Caco-2 (cell line): ENCODE measurements around the gene LCA5L. TPM values are rescaled to one million over a fixed set of nuclear protein-coding genes. Genes with fewer than 3 reads are reported as not detected.
"Not testable (repeated sequence)": the region's sequence is repeated elsewhere in the genome, so short reads cannot be mapped to it uniquely, and the experiment has no call there.

Source experiments
- BruUV-seq: library from RNA; stranded (reverse); fragments of 400-500 nt; replicated peaks from 2 replicates; lab custom pipeline; 2021; lab: Mats Ljungman, UMichigan
- CTCF ChIA-PET: fragments of 300-600 bp; sonication (Branson Sonifier 250); formaldehyde crosslinking; loops from one replicate; lab custom pipeline; 2022; ENCODE audit warnings: antibody characterized with exemption; lab: Charles Lee
- POLR2A ChIA-PET: fragments of 300-600 bp; sonication (Branson Sonifier 250); formaldehyde crosslinking; loops from one replicate; lab custom pipeline; 2022; ENCODE audit warnings: antibody characterized with exemption; lab: Charles Lee
- DNase-seq, 2 experiments: peaks; one replicate each; pipeline versions ENCODE4 v3.0.0 to v3.0.0-alpha.2; 2020 to 2022
- H3K27me3 ChIP-seq: replicated peaks from 2 replicates; pipeline ENCODE4 v1.6.0; 2011; ENCODE audit warnings: low read length; ENCODE audit not compliant: control insufficient read depth, insufficient read depth
- H3K36me3 ChIP-seq: 2 replicates; pipeline ENCODE4 v1.5.1; 2011; ENCODE audit warnings: low read length; ENCODE audit not compliant: control insufficient read depth, insufficient read depth
- H3K4me1 ChIP-seq: fragments of 250-450 bp; sonication (Bioruptor Pico); 2 replicates; pipeline ENCODE4 v1.5.1; 2020; ENCODE audit warnings: mild to moderate bottlenecking
- H3K4me3 ChIP-seq: 2 replicates; pipeline ENCODE4 v1.5.1; 2011; ENCODE audit warnings: low read depth, mild to moderate bottlenecking, control low read depth, low read length
- H3K9me3 ChIP-seq: fragments of 250-450 bp; sonication (Bioruptor Pico); 2 replicates; pipeline ENCODE4 v1.5.1; 2020; ENCODE audit warnings: mild to moderate bottlenecking, moderate library complexity
- H3K27ac Mint-ChIP-seq: one replicate; pipeline ENCODE4 v1.8.0; 2022; ENCODE audit warnings: mixed read lengths; ENCODE audit not compliant: unreplicated experiment
- H3K27me3 Mint-ChIP-seq: one replicate; pipeline ENCODE4 v1.8.0; 2022; ENCODE audit warnings: mixed read lengths; ENCODE audit not compliant: insufficient read depth, unreplicated experiment
- H3K36me3 Mint-ChIP-seq: one replicate; pipeline ENCODE4 v1.8.0; 2022; ENCODE audit warnings: mild to moderate bottlenecking, mixed read lengths; ENCODE audit not compliant: insufficient read depth, unreplicated experiment
- H3K4me1 Mint-ChIP-seq: one replicate; pipeline ENCODE4 v1.8.0; 2022; ENCODE audit warnings: low read depth, mixed read lengths; ENCODE audit not compliant: unreplicated experiment
- H3K4me3 Mint-ChIP-seq: one replicate; pipeline ENCODE4 v1.8.0; 2022; ENCODE audit warnings: mild to moderate bottlenecking, moderate library complexity, mixed read lengths; ENCODE audit not compliant: unreplicated experiment
- H3K9me3 Mint-ChIP-seq: one replicate; pipeline ENCODE4 v1.8.0; 2022; ENCODE audit warnings: mixed read lengths; ENCODE audit not compliant: unreplicated experiment
- intact Hi-C: fragments of 100-400 bp; cut with micrococcal nuclease; formaldehyde crosslinking; loops from one replicate; pipeline ENCODE4 v1.10.0; 2022; ENCODE audit not compliant: unreplicated experiment
- total RNA-seq: library from RNA; stranded (reverse); gene quantifications from 2 replicates; pipeline ENCODE4 v1.2.3, GENCODE V29; 2022
- TF ChIP-seq, protein P1 (sequence below), 2 experiments: fragments of 200-600 bp in 1 of 2; IDR thresholded peaks; 1 replicate in 1 of 2; 2 replicates in 1 of 2; pipeline versions ENCODE4 v1.5.1 to v1.8.0; 2011 to 2022; ENCODE audit warnings: antibody characterized with exemption in 1 of 2, control low read depth in 1 of 2, inconsistent platforms in 1 of 2, low read depth in 1 of 2, low read length in 1 of 2, mild to moderate bottlenecking in 1 of 2, moderate library complexity in 1 of 2; ENCODE audit not compliant: insufficient read depth in 1 of 2, severe bottlenecking in 1 of 2, unreplicated experiment in 1 of 2

LCA5L gene
- total RNA-seq, 1 experiment from 2014 or later: 0.61 TPM

DNA sequence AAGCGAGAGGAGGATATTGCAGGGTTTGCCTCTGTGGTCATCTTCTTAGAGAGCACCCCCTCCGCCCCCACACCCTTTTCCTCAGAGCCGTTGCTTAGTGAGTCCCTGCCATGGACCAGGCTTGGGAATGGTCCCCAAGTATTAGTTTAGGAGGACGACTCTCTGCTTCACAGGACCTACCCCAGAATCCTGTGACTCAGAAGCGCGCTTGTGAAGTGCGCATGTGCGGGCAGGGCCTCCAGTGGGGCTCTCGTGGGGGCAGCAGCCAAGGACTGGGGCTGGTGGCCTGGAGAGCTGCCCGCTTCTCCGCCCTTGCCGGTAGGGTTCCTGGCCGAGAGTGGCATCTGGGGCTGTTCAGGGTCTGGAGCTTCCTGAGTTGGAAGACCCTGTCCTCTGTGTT, 59.4 kb downstream of the LCA5L start:
- no TSS peak for BruUV-seq
- peak overlapping the region; percentile 64 for H3K4me3 Mint-ChIP-seq
- Histone ChIP-seq H3K27me3 (no peaks in the 10 kb centered on the region), H3K9me3 (no peaks in the 10 kb centered on the region), H3K4me3 (peak overlapping the region; percentile 22), H3K4me1 (peaks cover 4% of the 10 kb centered on the region; the same call in 1 of the 2 replicates), H3K36me3 (no peaks in the 10 kb centered on the region)
- TF ChIP-seq, protein P1, sequence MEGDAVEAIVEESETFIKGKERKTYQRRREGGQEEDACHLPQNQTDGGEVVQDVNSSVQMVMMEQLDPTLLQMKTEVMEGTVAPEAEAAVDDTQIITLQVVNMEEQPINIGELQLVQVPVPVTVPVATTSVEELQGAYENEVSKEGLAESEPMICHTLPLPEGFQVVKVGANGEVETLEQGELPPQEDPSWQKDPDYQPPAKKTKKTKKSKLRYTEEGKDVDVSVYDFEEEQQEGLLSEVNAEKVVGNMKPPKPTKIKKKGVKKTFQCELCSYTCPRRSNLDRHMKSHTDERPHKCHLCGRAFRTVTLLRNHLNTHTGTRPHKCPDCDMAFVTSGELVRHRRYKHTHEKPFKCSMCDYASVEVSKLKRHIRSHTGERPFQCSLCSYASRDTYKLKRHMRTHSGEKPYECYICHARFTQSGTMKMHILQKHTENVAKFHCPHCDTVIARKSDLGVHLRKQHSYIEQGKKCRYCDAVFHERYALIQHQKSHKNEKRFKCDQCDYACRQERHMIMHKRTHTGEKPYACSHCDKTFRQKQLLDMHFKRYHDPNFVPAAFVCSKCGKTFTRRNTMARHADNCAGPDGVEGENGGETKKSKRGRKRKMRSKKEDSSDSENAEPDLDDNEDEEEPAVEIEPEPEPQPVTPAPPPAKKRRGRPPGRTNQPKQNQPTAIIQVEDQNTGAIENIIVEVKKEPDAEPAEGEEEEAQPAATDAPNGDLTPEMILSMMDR (IDR thresholded peaks at IDR 0.05; ENCODE audit: insufficient read depth in 1 of 2, low read depth in 1 of 2, low read length in 1 of 2, severe bottlenecking in 1 of 2, unreplicated experiment in 1 of 2): no peak
- H3K27ac Mint-ChIP-seq: no peak overlapping the region
- H3K4me1 Mint-ChIP-seq: peaks cover 1% of the 10 kb centered on the region
- H3K27me3 Mint-ChIP-seq: no peaks in the 10 kb centered on the region
- peak in 1 of 2 experiments; percentile 48 for DNase-seq
- ChIA-PET POLR2A (no interaction called here), CTCF (interaction anchor here (2.0 kb wide), 1 partner anchor 13 kb away, joined by 6 read pairs; no protein-coding TSS in a partner anchor)
- H3K9me3 Mint-ChIP-seq: no peaks in the 10 kb centered on the region
- peaks cover 15% of the 10 kb centered on the region for H3K36me3 Mint-ChIP-seq
- intact Hi-C loops: loop anchor here (5.0 kb wide), 2 partner anchors 56 to 204 kb away; partner anchors contain the start of gene PSMG1

DNA sequence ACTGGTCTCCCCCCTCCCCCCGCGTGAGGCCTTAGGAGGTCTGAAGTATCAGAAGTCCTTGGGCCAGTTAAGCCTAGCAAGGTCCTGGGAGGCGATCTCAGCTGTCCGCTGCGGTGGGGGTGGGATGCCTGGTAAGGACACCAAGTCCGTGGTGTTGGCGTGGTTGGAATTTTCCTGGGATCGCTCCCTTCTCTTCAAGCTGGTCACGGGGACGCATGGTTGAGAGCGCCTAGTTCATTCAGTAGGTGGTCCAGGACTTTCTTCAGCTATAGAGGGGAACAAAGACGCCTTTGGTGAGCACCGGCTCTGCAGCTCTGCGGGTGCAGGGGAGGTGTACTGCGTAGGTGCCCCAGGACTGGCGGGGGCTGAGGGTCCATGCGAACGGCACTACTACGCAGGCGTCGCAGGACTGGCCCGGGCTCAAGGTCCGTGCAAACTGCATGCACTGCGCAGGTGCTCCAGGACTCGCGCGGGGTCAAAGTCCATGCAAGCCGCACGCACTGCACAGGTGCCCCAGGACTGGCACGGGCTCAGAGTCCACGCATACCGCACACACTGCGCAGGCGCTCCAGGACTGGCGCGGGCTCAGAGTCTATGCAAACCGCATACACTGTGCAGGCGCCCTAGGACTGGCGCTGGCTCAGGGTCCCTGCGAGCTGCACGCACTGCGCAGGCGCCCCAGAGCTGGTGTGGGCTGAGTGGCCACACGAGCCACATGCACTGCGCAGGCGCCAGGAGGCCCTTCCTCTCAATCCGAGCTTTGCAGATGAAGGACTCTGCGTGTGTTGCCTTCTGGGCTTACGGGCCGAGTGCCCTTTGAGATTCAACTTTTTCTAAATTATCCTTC, 60.1 kb downstream of the LCA5L start:
- Histone ChIP-seq H3K4me1 (peaks cover 4% of the 10 kb centered on the region; the same call in 1 of the 2 replicates), H3K4me3 (peak overlapping the region; percentile 30), H3K27me3 (no peaks in the 10 kb centered on the region), H3K9me3 (no peaks in the 10 kb centered on the region), H3K36me3 (no peaks in the 10 kb centered on the region)
- Mint-ChIP-seq H3K9me3 (no peaks in the 10 kb centered on the region), H3K4me1 (peaks cover 7% of the 10 kb centered on the region), H3K4me3 (peak overlapping the region; percentile 64), H3K27me3 (no peaks in the 10 kb centered on the region), H3K36me3 (peaks cover 9% of the 10 kb centered on the region), H3K27ac (peak overlapping the region; percentile 45)
- POLR2A ChIA-PET: interaction anchor here (0.5 kb wide), 1 partner anchor 404 kb away, joined by 5 read pairs; no protein-coding TSS in a partner anchor
- intact Hi-C loops: loop anchor here (5.0 kb wide), 2 partner anchors 57 to 203 kb away; partner anchors contain the start of gene PSMG1
- BruUV-seq: TSS peak; percentile 75
- peak; percentile 81 to 91 for DNase-seq
- CTCF ChIA-PET: interaction anchor here (2.0 kb wide), 1 partner anchor 12 kb away, joined by 6 read pairs; no protein-coding TSS in a partner anchor
- TF ChIP-seq, protein P1 (IDR thresholded peaks at IDR 0.05; ENCODE audit: insufficient read depth in 1 of 2, low read depth in 1 of 2, low read length in 1 of 2, severe bottlenecking in 1 of 2, unreplicated experiment in 1 of 2): no peak

DNA sequence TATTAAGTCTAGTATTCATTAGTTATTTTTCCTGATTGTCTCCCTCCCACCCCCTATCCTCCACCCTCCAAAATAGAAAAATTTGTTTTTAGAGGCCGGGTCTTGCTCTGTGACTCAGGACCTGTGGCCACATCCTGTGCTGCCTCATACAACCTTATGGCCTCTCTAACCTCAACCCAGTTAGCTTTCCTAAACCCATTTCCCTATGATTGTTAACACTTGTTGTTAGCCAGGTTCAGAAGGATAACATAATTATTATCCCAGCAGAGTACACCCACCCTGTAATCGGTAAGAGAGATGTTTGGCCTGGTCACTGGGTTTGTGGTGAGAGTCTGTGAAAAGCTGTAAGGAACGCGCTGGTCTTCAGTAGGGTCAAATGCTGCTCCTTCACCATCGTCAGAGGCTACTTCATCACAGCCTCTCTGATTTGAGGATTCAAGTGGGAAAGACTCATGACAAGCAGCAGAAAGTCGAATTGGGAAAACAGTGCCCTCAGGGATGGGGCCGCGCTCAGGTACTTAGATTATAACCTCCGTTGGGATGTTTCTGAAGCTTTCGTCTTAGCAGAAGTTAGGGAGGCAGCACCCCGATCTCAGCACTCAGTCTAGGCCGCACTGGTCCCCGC, 60.8 kb downstream of the LCA5L start:
- peak overlapping the region; percentile 45 for H3K27ac Mint-ChIP-seq
- CTCF ChIA-PET: interaction anchor here (2.0 kb wide), 1 partner anchor 11 kb away, joined by 6 read pairs; no protein-coding TSS in a partner anchor

DNA sequence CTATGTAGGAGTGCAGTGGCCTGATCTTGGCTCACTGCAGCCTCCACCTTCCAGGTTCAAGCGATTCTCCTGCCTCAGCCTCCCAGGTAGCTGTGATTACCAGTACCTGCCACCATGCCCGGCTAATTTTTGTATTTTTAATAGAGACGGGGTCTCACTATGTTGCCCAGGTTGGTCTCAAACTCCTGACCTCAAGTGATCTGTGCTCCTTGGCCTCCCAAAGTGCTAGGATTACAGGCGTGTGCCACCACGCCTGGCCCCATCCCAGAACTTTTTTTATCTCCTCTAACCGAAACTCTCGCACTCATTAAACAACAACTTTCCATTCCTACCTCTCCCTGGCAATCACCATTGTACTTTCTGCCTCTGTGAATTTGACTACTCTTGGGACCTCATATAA, 63.5 kb downstream of the LCA5L start:
- POLR2A ChIA-PET, H3K4me1 ChIP-seq, H3K9me3 Mint-ChIP-seq, CTCF ChIA-PET, H3K36me3 Mint-ChIP-seq, H3K27me3 ChIP-seq, H3K27ac Mint-ChIP-seq, H3K9me3 ChIP-seq, intact Hi-C loops, BruUV-seq, H3K4me1 Mint-ChIP-seq, H3K4me3 ChIP-seq, H3K27me3 Mint-ChIP-seq, DNase-seq, H3K36me3 ChIP-seq: not testable (repeated sequence)
- peak overlapping the region; percentile 31 for H3K4me3 Mint-ChIP-seq

More for the DNA sequence above, 60.8 kb downstream of the LCA5L start:
- peaks cover 7% of the 10 kb centered on the region for H3K4me1 Mint-ChIP-seq
- no peaks in the 10 kb centered on the region for H3K9me3 Mint-ChIP-seq
- H3K9me3 ChIP-seq: no peaks in the 10 kb centered on the region
- H3K4me3 Mint-ChIP-seq: peak overlapping the region; percentile 64
- no peaks in the 10 kb centered on the region for H3K36me3 ChIP-seq
- TF ChIP-seq, protein P1 (IDR thresholded peaks at IDR 0.05; ENCODE audit: insufficient read depth in 1 of 2, low read depth in 1 of 2, low read length in 1 of 2, severe bottlenecking in 1 of 2, unreplicated experiment in 1 of 2): no peak
- H3K4me3 ChIP-seq: peak overlapping the region; percentile 30
- H3K27me3 Mint-ChIP-seq: no peaks in the 10 kb centered on the region
- DNase-seq: no peak
- H3K27me3 ChIP-seq: no peaks in the 10 kb centered on the region
- peaks cover 6% of the 10 kb centered on the region for H3K36me3 Mint-ChIP-seq
- peaks cover 4% of the 10 kb centered on the region; the same call in 1 of the 2 replicates for H3K4me1 ChIP-seq
- intact Hi-C loops: loop anchor here (5.0 kb wide), 2 partner anchors 58 to 202 kb away; partner anchors contain the start of gene PSMG1
- BruUV-seq: no TSS peak
- POLR2A ChIA-PET: interaction anchor here (0.5 kb wide), 1 partner anchor 53 kb away, joined by 9 read pairs; no protein-coding TSS in a partner anchor
